DOHH2 (cell line): ENCODE measurements around the gene LEKR1.

Experiments used
- H3F3A ChIP-seq: fragments of 200-600 bp; sonication (generic), shearing (Covaris generic); 2 replicates; pipeline ENCODE4 v1.6.0; 2016; ENCODE audit warnings: antibody characterized with exemption, mild to moderate bottlenecking; ENCODE audit not compliant: control insufficient read depth, insufficient read depth
- H3K27ac ChIP-seq: fragments of 200-600 bp; sonication (generic); 2 replicates; pipeline ENCODE4 v1.5.1; 2014; ENCODE audit warnings: low read depth, mild to moderate bottlenecking, low read length, moderate library complexity
- H3K27me3 ChIP-seq: fragments of 200-600 bp; sonication (generic); 2 replicates; pipeline ENCODE4 v1.6.1; 2014; ENCODE audit warnings: mild to moderate bottlenecking, low read length, mixed read lengths; ENCODE audit not compliant: control insufficient read depth
- H3K36me3 ChIP-seq: fragments of 200-600 bp; sonication (generic); 2 replicates; pipeline ENCODE4 v1.6.1; 2014; ENCODE audit warnings: mild to moderate bottlenecking, low read length, moderate library complexity, mixed read lengths; ENCODE audit not compliant: control insufficient read depth
- H3K4me1 ChIP-seq: fragments of 200-600 bp; sonication (generic); 2 replicates; pipeline ENCODE4 v1.6.1; 2014; ENCODE audit warnings: mild to moderate bottlenecking, low read length, mixed read lengths; ENCODE audit not compliant: control insufficient read depth
- H3K4me2 ChIP-seq: fragments of 200-600 bp; sonication (generic); 2 replicates; pipeline ENCODE4 v1.6.0; 2014; ENCODE audit warnings: mild to moderate bottlenecking, low read length, moderate library complexity
- H3K4me3 ChIP-seq: fragments of 200-600 bp; sonication (generic); 2 replicates; pipeline ENCODE4 v1.5.1; 2014; ENCODE audit warnings: mild to moderate bottlenecking, low read length, mixed read lengths
- H3K79me2 ChIP-seq: fragments of 200-600 bp; sonication (generic); 2 replicates; pipeline ENCODE4 v1.6.1; 2014; ENCODE audit warnings: mild to moderate bottlenecking, low read length, mixed read lengths; ENCODE audit not compliant: control insufficient read depth
- H3K9me2 ChIP-seq: fragments of 200-600 bp; sonication (generic); replicated peaks from 2 replicates; pipeline ENCODE4 v1.6.1; 2014; ENCODE audit warnings: mild to moderate bottlenecking, low read length, mixed read lengths; ENCODE audit not compliant: control insufficient read depth
- H3K9me3 ChIP-seq: fragments of 200-600 bp; sonication (generic); 2 replicates; pipeline ENCODE4 v1.6.1; 2014; ENCODE audit warnings: antibody characterized with exemption, low read length, mixed read lengths; ENCODE audit not compliant: control insufficient read depth, insufficient read depth
- H4K20me1 ChIP-seq: fragments of 200-600 bp; sonication (generic); 2 replicates; pipeline ENCODE4 v1.6.0; 2014; ENCODE audit warnings: low read depth, mild to moderate bottlenecking, antibody characterized with exemption, low read length, moderate library complexity; ENCODE audit not compliant: control insufficient read depth, insufficient read depth
- EZH2phosphoT487 ChIP-seq: fragments of 200-600 bp; sonication (generic); IDR thresholded peaks from 2 replicates; pipeline ENCODE4 v1.6.1; 2017; ENCODE audit warnings: borderline replicate concordance, mild to moderate bottlenecking, antibody characterized with exemption, low read length, moderate library complexity, mixed read lengths
- TF ChIP-seq, protein P1 (sequence below): fragments of 200-600 bp; sonication (generic); IDR thresholded peaks from one replicate; pipeline ENCODE4 v1.5.1; 2014; ENCODE audit warnings: antibody characterized with exemption, mild to moderate bottlenecking, low read depth, low read length; ENCODE audit not compliant: poor library complexity, severe bottlenecking

The LEKR1 gene

DNA sequence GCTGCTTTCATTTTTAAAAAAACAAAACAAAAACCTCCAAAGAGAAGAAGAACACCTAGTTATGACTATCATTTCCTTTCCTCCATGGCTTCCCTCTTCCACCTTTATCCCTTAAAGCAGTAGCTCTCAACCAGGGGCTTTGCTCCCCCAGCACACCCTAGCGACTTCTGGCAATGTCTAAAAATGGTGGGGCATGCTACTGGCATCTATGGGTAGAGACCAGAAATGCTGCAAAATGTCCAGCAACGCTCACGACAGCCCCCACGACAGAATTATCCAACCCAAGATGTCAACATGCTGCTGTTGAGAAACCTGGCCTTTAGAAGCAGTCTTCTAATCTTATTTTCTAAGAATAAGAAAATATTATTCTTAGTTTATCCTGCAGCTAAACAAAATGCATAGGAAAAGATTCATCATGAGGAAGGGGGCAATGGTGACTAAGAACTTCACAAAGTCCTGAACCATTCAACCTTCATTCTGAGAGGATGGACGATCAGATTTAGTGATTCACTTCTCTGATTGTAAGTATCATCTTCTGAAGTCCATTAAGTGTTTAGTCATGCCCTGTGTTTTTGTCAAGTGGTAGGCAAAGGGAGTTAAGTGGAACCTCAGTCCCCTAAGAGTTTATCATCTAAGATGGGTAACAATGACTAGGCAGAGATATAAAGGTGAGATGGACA is 252.1 kb downstream of the LEKR1 start:
- Histone ChIP-seq H3K9me3 (no peaks in the 10 kb centered on the region), H3K36me3 (no peaks in the 10 kb centered on the region), H4K20me1 (no peaks in the 10 kb centered on the region), H3F3A (peaks cover 6% of the 10 kb centered on the region), H3K4me1 (peaks cover 37% of the 10 kb centered on the region), H3K79me2 (no peaks in the 10 kb centered on the region), H3K4me3 (no peak overlapping the region), H3K4me2 (no peak overlapping the region), H3K9me2 (no peaks in the 10 kb centered on the region), H3K27ac (no peak overlapping the region), H3K27me3 (no peaks in the 10 kb centered on the region)
- TF ChIP-seq, protein P1, sequence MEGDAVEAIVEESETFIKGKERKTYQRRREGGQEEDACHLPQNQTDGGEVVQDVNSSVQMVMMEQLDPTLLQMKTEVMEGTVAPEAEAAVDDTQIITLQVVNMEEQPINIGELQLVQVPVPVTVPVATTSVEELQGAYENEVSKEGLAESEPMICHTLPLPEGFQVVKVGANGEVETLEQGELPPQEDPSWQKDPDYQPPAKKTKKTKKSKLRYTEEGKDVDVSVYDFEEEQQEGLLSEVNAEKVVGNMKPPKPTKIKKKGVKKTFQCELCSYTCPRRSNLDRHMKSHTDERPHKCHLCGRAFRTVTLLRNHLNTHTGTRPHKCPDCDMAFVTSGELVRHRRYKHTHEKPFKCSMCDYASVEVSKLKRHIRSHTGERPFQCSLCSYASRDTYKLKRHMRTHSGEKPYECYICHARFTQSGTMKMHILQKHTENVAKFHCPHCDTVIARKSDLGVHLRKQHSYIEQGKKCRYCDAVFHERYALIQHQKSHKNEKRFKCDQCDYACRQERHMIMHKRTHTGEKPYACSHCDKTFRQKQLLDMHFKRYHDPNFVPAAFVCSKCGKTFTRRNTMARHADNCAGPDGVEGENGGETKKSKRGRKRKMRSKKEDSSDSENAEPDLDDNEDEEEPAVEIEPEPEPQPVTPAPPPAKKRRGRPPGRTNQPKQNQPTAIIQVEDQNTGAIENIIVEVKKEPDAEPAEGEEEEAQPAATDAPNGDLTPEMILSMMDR, result no peak
- TF ChIP-seq EZH2phosphoT487, result no peak

DNA sequence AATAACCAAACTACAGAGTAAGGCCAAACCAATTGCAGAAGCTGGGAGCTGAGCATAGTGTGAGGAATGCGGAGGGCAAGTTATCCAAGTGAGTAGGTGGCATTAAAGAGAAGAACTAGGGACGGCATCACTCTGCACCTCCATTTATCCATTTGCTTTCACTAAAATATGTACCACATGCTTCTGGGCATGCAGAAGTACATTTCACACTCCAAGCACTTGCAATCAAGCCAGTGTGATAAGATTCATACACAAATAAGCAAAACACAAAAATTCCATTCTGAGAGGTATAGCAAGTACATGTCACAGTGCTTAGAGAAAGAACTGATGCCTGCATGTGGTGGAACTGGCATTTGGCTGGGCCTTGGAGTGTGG is 252.6 kb downstream of the LEKR1 start:
- Histone ChIP-seq H3F3A (peaks cover 6% of the 10 kb centered on the region), H3K4me3 (no peak overlapping the region), H3K9me2 (no peaks in the 10 kb centered on the region), H3K79me2 (no peaks in the 10 kb centered on the region), H3K4me1 (peaks cover 37% of the 10 kb centered on the region), H4K20me1 (no peaks in the 10 kb centered on the region), H3K9me3 (no peaks in the 10 kb centered on the region), H3K27ac (no peak overlapping the region), H3K27me3 (no peaks in the 10 kb centered on the region), H3K36me3 (no peaks in the 10 kb centered on the region), H3K4me2 (no peak overlapping the region)
- TF ChIP-seq, protein P1, result no peak
- no peak for TF ChIP-seq EZH2phosphoT487

DNA sequence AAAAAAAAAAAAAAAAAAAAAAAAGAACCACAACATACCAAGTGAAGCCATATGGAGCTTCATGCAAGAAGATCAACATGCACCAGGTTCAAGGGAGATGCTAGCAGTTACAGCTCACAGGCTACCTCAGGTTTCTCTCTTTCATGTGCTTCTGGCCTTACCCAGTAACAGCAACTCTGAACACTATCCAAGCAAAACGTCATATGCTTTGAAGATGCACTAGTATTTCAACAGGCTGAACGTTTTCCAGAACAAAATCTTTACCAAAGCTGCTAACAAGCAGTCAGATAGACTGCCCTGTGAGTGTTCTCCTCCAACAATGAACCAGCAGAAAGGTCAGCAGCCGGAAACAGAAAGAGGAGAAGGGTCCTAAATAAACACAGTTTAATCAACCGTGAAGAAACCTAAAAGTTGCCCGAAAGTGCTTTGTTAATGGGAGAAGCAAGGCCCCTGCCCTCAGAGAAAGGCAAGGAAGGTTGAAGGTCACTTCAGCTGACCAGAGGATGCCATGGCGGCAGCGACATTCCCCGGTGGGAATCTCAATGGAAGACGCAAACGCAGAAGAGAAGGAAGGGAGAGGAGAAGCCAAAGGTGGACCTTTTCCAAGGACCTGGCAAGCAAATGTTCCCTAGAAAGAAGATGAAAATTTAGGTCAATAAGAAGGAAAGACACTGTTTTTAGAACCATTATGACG is 253.7 kb downstream of the LEKR1 start:
- no peaks in the 10 kb centered on the region for H3K36me3 ChIP-seq
- no peaks in the 10 kb centered on the region for H3K9me2 ChIP-seq
- no peaks in the 10 kb centered on the region for H3K9me3 ChIP-seq
- H3K4me3 ChIP-seq, result peak overlapping the region; percentile 19
- H3K4me2 ChIP-seq, result peak overlapping the region; percentile 39
- H4K20me1 ChIP-seq, result no peaks in the 10 kb centered on the region
- no peak overlapping the region for H3K27ac ChIP-seq
- H3K79me2 ChIP-seq, result no peaks in the 10 kb centered on the region
- TF ChIP-seq EZH2phosphoT487, result no peak
- TF ChIP-seq, protein P1, result no peak
- H3F3A ChIP-seq, result peaks cover 6% of the 10 kb centered on the region
- H3K4me1 ChIP-seq, result peaks cover 37% of the 10 kb centered on the region
- H3K27me3 ChIP-seq, result no peaks in the 10 kb centered on the region
